Adrenal gland (tissue), 5 donors: Measurements from ENCODE around the gene METRNL.

Experiments
- POLR2A ChIP-seq, 2 donors: fragments of 450-650 bp; IDR thresholded peaks; one replicate each; pipeline ENCODE4 v1.6.1; 2017; ENCODE audit warnings: antibody characterized with exemption in 2 of 2, mild to moderate bottlenecking in 2 of 2, moderate library complexity in 1 of 2
- TF ChIP-seq, protein P1 (sequence below), 6 experiments: fragments of 450-650 bp in 4 of 6; fragments of 200-600 bp in 2 of 6; sonication (generic) in 1 of 6; IDR thresholded peaks; 1 replicate in 5 of 6; 2 replicates in 1 of 6; pipeline versions ENCODE4 v1.5.1 to v1.8.0; 2016 to 2021; ENCODE audit warnings: antibody characterized with exemption in 6 of 6, mild to moderate bottlenecking in 2 of 6, moderate library complexity in 1 of 6
- donor health status: DM: no; HTN: no; CAD: no.

DNA sequence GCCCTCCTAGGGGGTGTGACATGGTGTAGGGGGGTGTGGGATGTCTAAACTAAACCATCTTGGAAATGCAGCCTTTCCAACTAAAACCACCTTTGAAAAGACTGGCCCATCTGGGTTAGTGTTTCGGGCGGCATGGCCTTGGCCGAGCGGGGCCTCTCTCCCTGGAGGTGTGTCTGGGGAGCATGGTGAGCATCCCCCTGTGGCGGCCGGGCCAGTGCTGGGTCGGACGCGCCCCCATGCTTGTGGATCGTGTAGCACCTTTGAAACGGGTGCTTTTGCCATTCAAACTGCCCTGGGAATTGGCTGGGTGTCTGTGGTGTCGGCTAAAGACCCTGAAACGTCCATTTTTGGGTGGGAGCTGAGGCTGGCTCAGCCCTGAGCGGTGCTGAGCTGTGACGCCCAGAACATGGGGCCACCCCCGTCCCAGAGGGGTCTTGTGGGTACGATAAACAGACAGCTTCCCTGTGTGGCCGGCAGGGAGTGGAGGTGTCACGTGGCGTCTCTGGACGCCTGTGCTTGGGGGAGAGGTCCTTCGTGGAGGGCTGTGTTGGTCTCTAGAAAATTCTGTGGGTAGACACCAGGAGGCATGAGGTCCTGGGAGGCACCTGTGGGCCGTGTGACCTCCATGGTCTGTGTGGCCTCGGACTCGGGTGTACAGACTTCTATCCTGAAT lies 6.3 kb downstream of the METRNL start:
- no peak for TF ChIP-seq POLR2A (IDR thresholded peaks at IDR 0.05)
- TF ChIP-seq, protein P1, sequence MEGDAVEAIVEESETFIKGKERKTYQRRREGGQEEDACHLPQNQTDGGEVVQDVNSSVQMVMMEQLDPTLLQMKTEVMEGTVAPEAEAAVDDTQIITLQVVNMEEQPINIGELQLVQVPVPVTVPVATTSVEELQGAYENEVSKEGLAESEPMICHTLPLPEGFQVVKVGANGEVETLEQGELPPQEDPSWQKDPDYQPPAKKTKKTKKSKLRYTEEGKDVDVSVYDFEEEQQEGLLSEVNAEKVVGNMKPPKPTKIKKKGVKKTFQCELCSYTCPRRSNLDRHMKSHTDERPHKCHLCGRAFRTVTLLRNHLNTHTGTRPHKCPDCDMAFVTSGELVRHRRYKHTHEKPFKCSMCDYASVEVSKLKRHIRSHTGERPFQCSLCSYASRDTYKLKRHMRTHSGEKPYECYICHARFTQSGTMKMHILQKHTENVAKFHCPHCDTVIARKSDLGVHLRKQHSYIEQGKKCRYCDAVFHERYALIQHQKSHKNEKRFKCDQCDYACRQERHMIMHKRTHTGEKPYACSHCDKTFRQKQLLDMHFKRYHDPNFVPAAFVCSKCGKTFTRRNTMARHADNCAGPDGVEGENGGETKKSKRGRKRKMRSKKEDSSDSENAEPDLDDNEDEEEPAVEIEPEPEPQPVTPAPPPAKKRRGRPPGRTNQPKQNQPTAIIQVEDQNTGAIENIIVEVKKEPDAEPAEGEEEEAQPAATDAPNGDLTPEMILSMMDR (IDR thresholded peaks at IDR 0.05) = no peak
